Measurements from ENCODE around the gene ALMS1.

DNA sequence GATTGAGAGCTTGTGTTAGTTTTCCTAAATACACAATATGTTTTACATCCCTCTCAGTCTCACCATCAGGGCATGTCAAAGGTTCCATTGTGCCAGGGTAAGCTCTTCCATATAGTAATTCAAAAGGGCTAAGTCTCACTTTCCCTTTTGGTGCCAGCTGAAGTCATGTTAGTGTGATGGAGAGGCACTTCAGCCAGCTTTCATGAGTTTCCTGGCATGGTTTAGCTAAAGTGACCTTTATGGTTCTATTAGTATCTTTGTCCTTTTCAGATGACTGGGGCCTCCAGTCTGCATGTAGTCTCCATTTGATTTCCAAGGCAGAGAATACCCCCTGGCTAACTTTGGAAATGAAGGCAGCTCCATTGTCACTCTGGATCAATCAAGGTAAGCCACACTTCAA lies 229.4 kb downstream of the ALMS1 start:
- TF ChIP-seq, protein P1, sequence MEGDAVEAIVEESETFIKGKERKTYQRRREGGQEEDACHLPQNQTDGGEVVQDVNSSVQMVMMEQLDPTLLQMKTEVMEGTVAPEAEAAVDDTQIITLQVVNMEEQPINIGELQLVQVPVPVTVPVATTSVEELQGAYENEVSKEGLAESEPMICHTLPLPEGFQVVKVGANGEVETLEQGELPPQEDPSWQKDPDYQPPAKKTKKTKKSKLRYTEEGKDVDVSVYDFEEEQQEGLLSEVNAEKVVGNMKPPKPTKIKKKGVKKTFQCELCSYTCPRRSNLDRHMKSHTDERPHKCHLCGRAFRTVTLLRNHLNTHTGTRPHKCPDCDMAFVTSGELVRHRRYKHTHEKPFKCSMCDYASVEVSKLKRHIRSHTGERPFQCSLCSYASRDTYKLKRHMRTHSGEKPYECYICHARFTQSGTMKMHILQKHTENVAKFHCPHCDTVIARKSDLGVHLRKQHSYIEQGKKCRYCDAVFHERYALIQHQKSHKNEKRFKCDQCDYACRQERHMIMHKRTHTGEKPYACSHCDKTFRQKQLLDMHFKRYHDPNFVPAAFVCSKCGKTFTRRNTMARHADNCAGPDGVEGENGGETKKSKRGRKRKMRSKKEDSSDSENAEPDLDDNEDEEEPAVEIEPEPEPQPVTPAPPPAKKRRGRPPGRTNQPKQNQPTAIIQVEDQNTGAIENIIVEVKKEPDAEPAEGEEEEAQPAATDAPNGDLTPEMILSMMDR (conservative IDR thresholded peaks at IDR 0.05; ENCODE audit: low read depth, low read length): no peak
- TF ChIP-seq EZH2 (IDR thresholded peaks at IDR 0.05; ENCODE audit: borderline replicate concordance, low read depth, low read length, poor library complexity, severe bottlenecking): no peak
